Mesendoderm (in vitro differentiated cells): ENCODE results near the gene NKD1.

Source experiments
- DNase-seq: peaks from one replicate; pipeline ENCODE4 v3.0.0; 2013
- H2AK5ac ChIP-seq: 2 replicates; pipeline ENCODE4 v1.6.1; 2013; ENCODE audit warnings: low read length, inconsistent platforms
- H2BK120ac ChIP-seq: 2 replicates; pipeline ENCODE4 v1.6.1; 2013; ENCODE audit warnings: low read depth, mild to moderate bottlenecking, low read length, moderate library complexity, mixed read lengths
- H2BK15ac ChIP-seq: replicated peaks from 2 replicates; pipeline ENCODE4 v1.6.1; 2013; ENCODE audit warnings: low read depth, mild to moderate bottlenecking, moderate library complexity
- H2BK5ac ChIP-seq: 2 replicates; pipeline ENCODE4 v1.6.1; 2013; ENCODE audit warnings: low read length, inconsistent platforms
- H3K18ac ChIP-seq: 2 replicates; pipeline ENCODE4 v1.6.1; 2013; ENCODE audit warnings: mild to moderate bottlenecking, low read length, mixed read lengths
- H3K23ac ChIP-seq: one replicate; pipeline ENCODE4 v1.6.1; 2013; ENCODE audit warnings: low read length
- H3K27ac ChIP-seq: 2 replicates; pipeline ENCODE4 v1.5.1; 2013; ENCODE audit warnings: low read depth, mild to moderate bottlenecking, inconsistent platforms, low read length, moderate library complexity
- H3K27me3 ChIP-seq: 2 replicates; pipeline ENCODE4 v1.6.1; 2013; ENCODE audit warnings: low read length, control low read depth, mild to moderate bottlenecking, inconsistent platforms; ENCODE audit not compliant: insufficient read depth, poor library complexity
- H3K36me3 ChIP-seq: 2 replicates; pipeline ENCODE4 v1.6.1; 2013; ENCODE audit warnings: low read length, inconsistent platforms; ENCODE audit not compliant: control insufficient read depth, insufficient read depth
- H3K4ac ChIP-seq: one replicate; pipeline ENCODE4 v1.6.1; 2013; ENCODE audit warnings: low read depth, mild to moderate bottlenecking, low read length, moderate library complexity
- H3K4me1 ChIP-seq: 2 replicates; pipeline ENCODE4 v1.6.1; 2013; ENCODE audit warnings: low read depth, low read length, inconsistent platforms; ENCODE audit not compliant: control insufficient read depth
- H3K4me2 ChIP-seq: 2 replicates; pipeline ENCODE4 v1.6.1; 2013; ENCODE audit warnings: low read length
- H3K4me3 ChIP-seq: 2 replicates; pipeline ENCODE4 v1.5.1; 2013; ENCODE audit warnings: mild to moderate bottlenecking, low read length
- H3K56ac ChIP-seq: one replicate; pipeline ENCODE4 v1.6.1; 2013; ENCODE audit warnings: low read length
- H3K79me1 ChIP-seq: 2 replicates; pipeline ENCODE4 v1.6.1; 2013; ENCODE audit warnings: low read length, inconsistent platforms
- H3K79me2 ChIP-seq: 2 replicates; pipeline ENCODE4 v1.6.1; 2013; ENCODE audit warnings: mild to moderate bottlenecking, low read length; ENCODE audit not compliant: control insufficient read depth, insufficient read depth
- H3K9ac ChIP-seq: 2 replicates; pipeline ENCODE4 v1.6.1; 2013; ENCODE audit warnings: low read length, inconsistent platforms
- H4K5ac ChIP-seq: one replicate; pipeline ENCODE4 v1.6.1; 2013; ENCODE audit warnings: low read length
- H4K8ac ChIP-seq: one replicate; pipeline ENCODE4 v1.6.1; 2013; ENCODE audit warnings: low read depth, mild to moderate bottlenecking, control low read depth, low read length, moderate library complexity
- WGBS: extraction: QIAGEN DNeasy Blood & Tissue Kit; methylation state at CpG from one replicate; pipeline ENCODE4 v1.1.7; 2013; ENCODE audit warnings: low lambda C conversion rate, missing lambda C conversion rate; ENCODE audit not compliant: insufficient coverage; ENCODE audit errors: extremely low coverage; 5-methylcytosine and 5-hydroxymethylcytosine counted together

Gene NKD1

GRCh38 chr16:50624449-50624970 is 76.3 kb downstream of the NKD1 start:
- Histone ChIP-seq H3K4ac (no peak overlapping the region), H3K27me3 (no peaks in the 10 kb centered on the region), H4K8ac (no peak overlapping the region), H3K18ac (no peak overlapping the region), H3K79me2 (no peaks in the 10 kb centered on the region), H3K27ac (no peak overlapping the region), H3K4me1 (no peaks in the 10 kb centered on the region), H3K23ac (no peak overlapping the region), H3K36me3 (peaks cover 2% of the 10 kb centered on the region), H3K9ac (no peak overlapping the region), H4K5ac (no peak overlapping the region), H2AK5ac (no peak overlapping the region), H3K56ac (no peak overlapping the region), H3K4me3 (no peak overlapping the region), H3K79me1 (peaks cover 1% of the 10 kb centered on the region), H2BK120ac (no peak overlapping the region), H3K4me2 (no peak overlapping the region), H2BK15ac (no peak overlapping the region), H2BK5ac (no peak overlapping the region)
- no CpG with 5 or more reads among the region's 8 CpGs for whole genome bisulfite sequencing
- DNase-seq, result no peak

- Histone ChIP-seq H3K18ac (no peak overlapping the region), H2AK5ac (no peak overlapping the region), H3K79me2 (no peaks in the 10 kb centered on the region), H3K27ac (no peak overlapping the region), H3K4ac (no peak overlapping the region), H3K9ac (no peak overlapping the region), H3K79me1 (peaks cover 1% of the 10 kb centered on the region), H3K4me1 (no peaks in the 10 kb centered on the region), H3K23ac (no peak overlapping the region), H3K27me3 (no peaks in the 10 kb centered on the region), H4K5ac (no peak overlapping the region), H3K56ac (no peak overlapping the region), H3K36me3 (peaks cover 2% of the 10 kb centered on the region), H2BK120ac (no peak overlapping the region), H3K4me3 (no peak overlapping the region), H4K8ac (no peak overlapping the region), H2BK15ac (no peak overlapping the region), H3K4me2 (no peak overlapping the region), H2BK5ac (no peak overlapping the region)
- no peak for DNase-seq
- WGBS, result no CpG with 5 or more reads among the region's 12 CpGs
These were observed 77.2 kb downstream of the NKD1 start for GRCh38 chr16:50625374-50625773.

DNA sequence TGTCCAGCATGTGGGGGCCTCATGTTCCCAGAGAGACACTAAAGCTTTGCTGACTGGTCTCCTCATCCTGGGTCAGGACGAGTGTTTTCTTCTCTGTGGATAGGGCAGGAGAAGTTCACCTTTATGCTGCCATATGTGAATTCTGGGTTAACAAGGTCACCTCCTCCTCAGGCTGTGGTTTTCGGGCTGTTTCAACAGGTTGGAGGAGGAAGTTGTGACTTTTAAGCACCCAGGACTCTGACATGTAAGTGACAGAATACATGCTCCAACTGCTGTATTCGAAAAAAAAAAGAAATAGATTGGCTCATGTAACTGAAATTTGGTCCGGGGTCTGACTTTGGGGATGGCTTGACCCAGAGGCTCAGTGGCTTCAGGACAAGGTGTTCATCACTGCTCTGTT is 78.7 kb downstream of the NKD1 start:
- no peak overlapping the region for H4K5ac ChIP-seq
- no peaks in the 10 kb centered on the region for H3K79me1 ChIP-seq
- H2BK15ac ChIP-seq, result no peak overlapping the region
- no peak overlapping the region for H4K8ac ChIP-seq
- H2BK120ac ChIP-seq, result no peak overlapping the region
- H3K27me3 ChIP-seq, result no peaks in the 10 kb centered on the region
- H2BK5ac ChIP-seq, result no peak overlapping the region
- no peak overlapping the region for H3K4me3 ChIP-seq
- no peaks in the 10 kb centered on the region for H3K79me2 ChIP-seq
- no peak overlapping the region for H3K27ac ChIP-seq
- H3K18ac ChIP-seq, result no peak overlapping the region
- no peak overlapping the region for H3K4me2 ChIP-seq
- no peaks in the 10 kb centered on the region for H3K4me1 ChIP-seq
- H3K4ac ChIP-seq, result no peak overlapping the region
- H3K9ac ChIP-seq, result no peak overlapping the region
- no peak for DNase-seq
- peaks cover 2% of the 10 kb centered on the region for H3K36me3 ChIP-seq
- H3K56ac ChIP-seq, result no peak overlapping the region
- H2AK5ac ChIP-seq, result no peak overlapping the region
- no CpG with 5 or more reads among the region's 4 CpGs for WGBS
- no peak overlapping the region for H3K23ac ChIP-seq

- no CpG with 5 or more reads among the region's 10 CpGs for WGBS
These were observed 79.2 kb downstream of the NKD1 start for GRCh38 chr16:50627419-50627818.

DNA sequence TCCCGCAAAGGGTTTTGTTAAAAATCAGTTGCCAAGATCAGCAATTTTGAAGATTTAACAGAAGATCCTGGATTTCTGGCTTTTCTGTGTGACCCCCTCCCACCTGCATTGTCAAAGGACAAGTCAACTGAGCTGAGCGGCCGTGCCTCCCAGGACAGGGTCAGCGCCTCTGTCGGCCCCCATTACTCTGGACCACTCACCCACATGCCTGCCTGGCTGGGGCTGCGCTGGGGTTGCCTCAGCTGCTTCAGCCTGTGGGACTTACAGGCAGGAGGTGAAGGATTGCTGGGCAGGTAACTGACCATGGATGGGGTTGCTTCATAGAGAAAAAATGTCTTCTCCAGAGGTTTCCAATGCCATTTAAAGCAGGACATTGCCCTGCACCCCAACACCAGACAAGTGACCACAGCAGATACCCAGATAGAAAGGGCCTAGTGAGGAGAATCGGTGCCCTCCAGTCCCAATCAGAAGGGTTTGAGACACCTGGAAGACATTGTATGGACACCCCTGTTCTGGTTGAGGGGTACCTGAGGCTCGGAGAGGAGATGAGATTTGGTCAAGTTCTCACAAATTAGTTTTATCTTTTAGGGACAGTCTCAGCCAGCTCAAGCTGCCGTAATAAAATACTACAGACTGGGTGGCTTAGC is 80.1 kb downstream of the NKD1 start:
- Histone ChIP-seq H2BK15ac (no peak overlapping the region), H3K79me2 (no peaks in the 10 kb centered on the region), H2BK120ac (no peak overlapping the region), H3K56ac (no peak overlapping the region), H2BK5ac (no peak overlapping the region), H3K4me1 (no peaks in the 10 kb centered on the region), H2AK5ac (no peak overlapping the region), H3K9ac (no peak overlapping the region), H3K4ac (no peak overlapping the region), H3K27ac (no peak overlapping the region), H3K4me3 (no peak overlapping the region), H3K18ac (no peak overlapping the region), H4K8ac (no peak overlapping the region), H4K5ac (no peak overlapping the region), H3K79me1 (no peaks in the 10 kb centered on the region), H3K23ac (no peak overlapping the region), H3K4me2 (no peak overlapping the region), H3K36me3 (peaks cover 2% of the 10 kb centered on the region), H3K27me3 (no peaks in the 10 kb centered on the region)
- no CpG with 5 or more reads among the region's 9 CpGs for WGBS
- no peak for DNase-seq

More at GRCh38 chr16:50627419-50627818, 79.2 kb downstream of the NKD1 start:
- Histone ChIP-seq H2BK15ac (no peak overlapping the region), H3K27me3 (no peaks in the 10 kb centered on the region), H2AK5ac (no peak overlapping the region), H3K56ac (no peak overlapping the region), H3K4ac (no peak overlapping the region), H2BK120ac (no peak overlapping the region), H3K4me2 (no peak overlapping the region), H4K8ac (no peak overlapping the region), H3K79me1 (no peaks in the 10 kb centered on the region), H3K9ac (no peak overlapping the region), H3K4me1 (no peaks in the 10 kb centered on the region), H3K36me3 (peaks cover 2% of the 10 kb centered on the region), H3K27ac (no peak overlapping the region), H3K4me3 (no peak overlapping the region), H3K18ac (no peak overlapping the region), H2BK5ac (no peak overlapping the region), H3K23ac (no peak overlapping the region), H3K79me2 (no peaks in the 10 kb centered on the region), H4K5ac (no peak overlapping the region)
- DNase-seq, result peak; percentile 44

GRCh38 chr16:50629334-50629733 is 81.1 kb downstream of the NKD1 start:
- no peak overlapping the region for H4K8ac ChIP-seq
- H3K79me1 ChIP-seq, result no peaks in the 10 kb centered on the region
- no peak overlapping the region for H3K9ac ChIP-seq
- no peak overlapping the region for H4K5ac ChIP-seq
- no peak overlapping the region for H3K18ac ChIP-seq
- no peak overlapping the region for H3K4me2 ChIP-seq
- no peaks in the 10 kb centered on the region for H3K79me2 ChIP-seq
- no peak overlapping the region for H3K4me3 ChIP-seq
- no peak overlapping the region for H2AK5ac ChIP-seq
- H3K27ac ChIP-seq, result no peak overlapping the region
- H3K27me3 ChIP-seq, result no peaks in the 10 kb centered on the region
- peaks cover 2% of the 10 kb centered on the region for H3K36me3 ChIP-seq
- no peak overlapping the region for H2BK120ac ChIP-seq
- no peak overlapping the region for H3K23ac ChIP-seq
- H2BK5ac ChIP-seq, result no peak overlapping the region
- no peak overlapping the region for H3K4ac ChIP-seq
- no CpG with 5 or more reads among the region's 4 CpGs for WGBS
- no peak for DNase-seq
- H3K56ac ChIP-seq, result peak overlapping the region; percentile 69
- no peak overlapping the region for H2BK15ac ChIP-seq
- no peaks in the 10 kb centered on the region for H3K4me1 ChIP-seq
